Measurements from ENCODE around the gene DDX41. TPM values are rescaled to one million over a fixed set of nuclear protein-coding genes. Genes with fewer than 3 reads are reported as not detected.

DDX41 gene
- total and polyA plus RNA-seq, 5 donors from 2014 or later, result 41.8 to 73.2 (median 46.5) TPM

GRCh38 chr5:177470759-177471536 lies 45.8 kb downstream of the DDX41 start:
- no peak overlapping the region for H3K4me3 ChIP-seq (ENCODE audit: low read depth, low read length)
- H3K27me3 Mint-ChIP-seq, result peaks cover 26% of the 10 kb centered on the region
- peaks cover 6% of the 10 kb centered on the region for H3K27me3 ChIP-seq (ENCODE audit: control insufficient read depth, insufficient read depth, low read length)
- H3K4me3 Mint-ChIP-seq, result peak overlapping the region; percentile 21 to 49 (median 40)
- H3K27ac ChIP-seq (ENCODE audit: insufficient read depth, low read length, poor library complexity, severe bottlenecking), result no peak overlapping the region
- no peaks in the 10 kb centered on the region for H3K36me3 Mint-ChIP-seq
- ATAC-seq (ENCODE audit: low read depth in 2 of 2) (no peak), DNase-seq (no peak)
- no peaks in the 10 kb centered on the region for H3K36me3 ChIP-seq (ENCODE audit: control insufficient read depth, insufficient read depth, low read length)
- no peaks in the 10 kb centered on the region for H3K9me3 ChIP-seq (ENCODE audit: control insufficient read depth in 2 of 2, low read length in 2 of 2)
- peaks cover 0 to 26% (median 4%) of the 10 kb centered on the region in 4 donors for H3K4me1 Mint-ChIP-seq
- no peaks in the 10 kb centered on the region for H3K9me3 Mint-ChIP-seq
- no peak overlapping the region for H3K27ac Mint-ChIP-seq
- peaks cover 10% of the 10 kb centered on the region for H3K4me1 ChIP-seq (ENCODE audit: control insufficient read depth, insufficient read depth, low read length, poor library complexity, severe bottlenecking)

DNA sequence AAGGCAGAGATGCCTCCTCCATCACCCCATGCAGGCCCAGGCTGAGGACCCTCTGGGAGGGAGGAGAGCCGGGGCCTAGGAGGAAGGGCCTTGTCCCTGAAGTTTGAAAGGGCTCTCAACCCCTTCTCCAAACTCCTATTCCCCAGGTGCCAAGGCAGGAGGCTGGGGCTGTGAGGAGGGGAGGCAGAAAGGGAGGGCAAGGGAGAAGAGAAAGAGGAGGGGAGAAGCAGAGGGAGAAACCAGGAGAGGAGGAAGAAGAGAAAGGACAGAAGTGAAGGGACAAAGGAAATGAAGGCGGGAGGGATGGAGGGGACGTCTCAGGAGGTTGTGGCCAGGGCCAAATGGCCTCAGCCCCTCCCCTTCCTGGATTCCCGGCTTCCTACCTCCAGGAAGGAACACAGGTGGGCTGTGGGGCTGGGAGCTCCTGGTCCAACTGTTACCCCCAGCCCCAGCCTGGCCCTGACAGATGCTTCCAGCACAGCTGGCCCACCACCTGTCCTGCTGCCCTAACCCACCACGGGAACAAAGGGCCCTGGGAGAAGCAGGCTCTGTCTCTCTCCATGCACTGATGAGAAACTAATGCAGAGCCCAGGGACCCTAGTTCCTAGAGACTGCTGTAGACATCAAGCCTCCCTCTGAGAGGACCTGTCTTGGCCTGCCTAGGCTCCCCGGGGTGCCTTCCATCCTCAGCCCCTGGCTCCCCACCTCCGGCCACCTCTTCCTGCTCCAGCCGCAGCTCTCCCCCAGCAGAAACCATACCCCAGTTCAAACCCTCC lies 46.8 kb downstream of the DDX41 start:
- DNase-seq (no peak), ATAC-seq (ENCODE audit: low read depth in 2 of 2) (no peak)
- H3K27me3 Mint-ChIP-seq, result peaks cover 21% of the 10 kb centered on the region
- Histone ChIP-seq H3K36me3 (ENCODE audit: control insufficient read depth, insufficient read depth, low read length) (no peaks in the 10 kb centered on the region), H3K27me3 (ENCODE audit: control insufficient read depth, insufficient read depth, low read length) (peaks cover 6% of the 10 kb centered on the region), H3K4me3 (ENCODE audit: low read depth, low read length) (no peak overlapping the region), H3K4me1 (ENCODE audit: control insufficient read depth, insufficient read depth, low read length, poor library complexity, severe bottlenecking) (peaks cover 10% of the 10 kb centered on the region), H3K9me3 (ENCODE audit: control insufficient read depth in 2 of 2, low read length in 2 of 2) (no peaks in the 10 kb centered on the region), H3K27ac (ENCODE audit: insufficient read depth, low read length, poor library complexity, severe bottlenecking) (no peak overlapping the region)
- H3K9me3 Mint-ChIP-seq, result peaks cover 0 to 2% (median 0%) of the 10 kb centered on the region in 7 donors
- no peak overlapping the region for H3K27ac Mint-ChIP-seq
- H3K4me1 Mint-ChIP-seq, result peaks cover 0 to 17% (median 1%) of the 10 kb centered on the region in 4 donors
- H3K36me3 Mint-ChIP-seq, result no peaks in the 10 kb centered on the region
- peak overlapping the region in 1 of 4 donors; percentile 44 for H3K4me3 Mint-ChIP-seq

- ATAC-seq (ENCODE audit: low read depth in 2 of 2) (no peak), DNase-seq (no peak)
- Mint-ChIP-seq H3K36me3 (no peaks in the 10 kb centered on the region), H3K27me3 (peaks cover 13% of the 10 kb centered on the region), H3K4me3 (no peak overlapping the region), H3K9me3 (peaks cover 0 to 2% (median 0%) of the 10 kb centered on the region in 7 donors), H3K4me1 (peaks cover 0 to 8% (median 0%) of the 10 kb centered on the region in 4 donors), H3K27ac (no peak overlapping the region)
- no peak overlapping the region for H3K4me3 ChIP-seq (ENCODE audit: low read depth, low read length)
- peaks cover 10% of the 10 kb centered on the region for H3K4me1 ChIP-seq (ENCODE audit: control insufficient read depth, insufficient read depth, low read length, poor library complexity, severe bottlenecking)
- no peaks in the 10 kb centered on the region for H3K9me3 ChIP-seq (ENCODE audit: control insufficient read depth in 2 of 2, low read length in 2 of 2)
- H3K36me3 ChIP-seq (ENCODE audit: control insufficient read depth, insufficient read depth, low read length), result no peaks in the 10 kb centered on the region
- H3K27ac ChIP-seq (ENCODE audit: insufficient read depth, low read length, poor library complexity, severe bottlenecking), result no peak overlapping the region
- H3K27me3 ChIP-seq (ENCODE audit: control insufficient read depth, insufficient read depth, low read length), result peaks cover 1% of the 10 kb centered on the region
Measured at GRCh38 chr5:177468685-177469628, 47.8 kb downstream of the DDX41 start.

GRCh38 chr5:177468329-177468684 lies 48.5 kb downstream of the DDX41 start:
- H3K27me3 ChIP-seq (ENCODE audit: control insufficient read depth, insufficient read depth, low read length), result no peaks in the 10 kb centered on the region
- DNase-seq (no peak), ATAC-seq (ENCODE audit: low read depth in 2 of 2) (no peak)
- H3K9me3 Mint-ChIP-seq, result peaks cover 0 to 2% (median 0%) of the 10 kb centered on the region in 7 donors
- no peaks in the 10 kb centered on the region for H3K36me3 ChIP-seq (ENCODE audit: control insufficient read depth, insufficient read depth, low read length)
- H3K36me3 Mint-ChIP-seq, result no peaks in the 10 kb centered on the region
- H3K4me1 ChIP-seq (ENCODE audit: control insufficient read depth, insufficient read depth, low read length, poor library complexity, severe bottlenecking), result peaks cover 10% of the 10 kb centered on the region
- no peaks in the 10 kb centered on the region for H3K9me3 ChIP-seq (ENCODE audit: control insufficient read depth in 2 of 2, low read length in 2 of 2)
- H3K4me3 ChIP-seq (ENCODE audit: low read depth, low read length), result no peak overlapping the region
- H3K4me3 Mint-ChIP-seq, result no peak overlapping the region
- H3K4me1 Mint-ChIP-seq, result peaks cover 0 to 6% (median 0%) of the 10 kb centered on the region in 4 donors
- H3K27ac Mint-ChIP-seq, result no peak overlapping the region
- H3K27me3 Mint-ChIP-seq, result peaks cover 12% of the 10 kb centered on the region
- no peak overlapping the region for H3K27ac ChIP-seq (ENCODE audit: insufficient read depth, low read length, poor library complexity, severe bottlenecking)

DNA sequence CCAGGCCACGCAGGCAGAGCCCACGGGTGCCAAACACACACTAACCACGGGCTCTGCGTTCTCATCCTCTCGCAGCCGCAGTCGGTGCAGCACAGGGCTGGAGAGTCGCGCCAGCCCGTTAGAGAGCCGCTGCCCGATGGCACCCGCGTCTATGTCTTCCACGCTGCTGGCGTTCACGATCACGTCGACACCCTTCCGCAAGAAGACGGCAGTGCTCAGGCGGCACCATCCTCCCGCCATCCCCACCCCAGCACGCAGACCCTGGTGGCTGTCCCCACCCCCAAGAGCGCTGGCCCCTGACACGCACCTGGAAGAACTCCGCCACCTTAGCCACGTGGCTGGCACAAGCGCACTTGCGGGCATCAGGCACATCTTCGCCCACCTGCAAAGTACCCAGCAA lies 49.3 kb downstream of the DDX41 start:
- Histone ChIP-seq H3K27ac (ENCODE audit: insufficient read depth, low read length, poor library complexity, severe bottlenecking) (no peak overlapping the region), H3K9me3 (ENCODE audit: control insufficient read depth in 2 of 2, low read length in 2 of 2) (no peaks in the 10 kb centered on the region), H3K27me3 (ENCODE audit: control insufficient read depth, insufficient read depth, low read length) (no peaks in the 10 kb centered on the region), H3K4me3 (ENCODE audit: low read depth, low read length) (no peak overlapping the region), H3K36me3 (ENCODE audit: control insufficient read depth, insufficient read depth, low read length) (no peaks in the 10 kb centered on the region), H3K4me1 (ENCODE audit: control insufficient read depth, insufficient read depth, low read length, poor library complexity, severe bottlenecking) (peaks cover 5% of the 10 kb centered on the region)
- H3K9me3 Mint-ChIP-seq, result peaks cover 0 to 2% (median 0%) of the 10 kb centered on the region in 7 donors
- H3K27ac Mint-ChIP-seq, result no peak overlapping the region
- no peak overlapping the region for H3K4me3 Mint-ChIP-seq
- H3K27me3 Mint-ChIP-seq, result peaks cover 12% of the 10 kb centered on the region
- ATAC-seq (ENCODE audit: low read depth in 2 of 2) (no peak), DNase-seq (no peak)
- peaks cover 0 to 8% (median 0%) of the 10 kb centered on the region in 4 donors for H3K4me1 Mint-ChIP-seq
- no peaks in the 10 kb centered on the region for H3K36me3 Mint-ChIP-seq

DNA sequence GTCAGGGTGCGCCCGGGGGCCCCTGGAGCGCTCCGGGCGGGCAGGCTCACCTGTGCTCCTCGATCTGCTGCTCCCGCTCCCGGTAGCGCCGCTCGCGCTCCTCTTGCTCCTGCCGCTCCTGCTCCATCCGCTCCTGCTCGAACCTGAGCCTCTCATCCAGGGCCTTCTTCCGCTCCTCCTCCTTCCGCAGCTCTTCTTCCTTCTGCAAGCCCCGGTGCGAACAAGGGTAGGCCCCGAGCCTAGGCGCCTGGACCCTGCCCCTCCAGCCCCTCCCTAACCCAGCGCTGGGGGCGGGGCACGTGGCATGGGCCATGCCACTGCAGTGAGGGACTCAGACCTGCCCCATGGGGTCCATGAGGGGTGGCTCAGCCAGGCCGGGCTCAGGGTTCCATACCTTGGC lies 49.9 kb downstream of the DDX41 start:
- no peak for ATAC-seq (ENCODE audit: low read depth in 2 of 2)
- no peak overlapping the region for H3K27ac Mint-ChIP-seq

GRCh38 chr5:177465044-177465443 lies 51.7 kb downstream of the DDX41 start:
- Histone ChIP-seq H3K9me3 (ENCODE audit: control insufficient read depth in 2 of 2, low read length in 2 of 2) (no peaks in the 10 kb centered on the region), H3K27ac (ENCODE audit: insufficient read depth, low read length, poor library complexity, severe bottlenecking) (no peak overlapping the region), H3K4me1 (ENCODE audit: control insufficient read depth, insufficient read depth, low read length, poor library complexity, severe bottlenecking) (no peaks in the 10 kb centered on the region), H3K4me3 (ENCODE audit: low read depth, low read length) (no peak overlapping the region), H3K36me3 (ENCODE audit: control insufficient read depth, insufficient read depth, low read length) (no peaks in the 10 kb centered on the region), H3K27me3 (ENCODE audit: control insufficient read depth, insufficient read depth, low read length) (no peaks in the 10 kb centered on the region)
- Mint-ChIP-seq H3K27ac (no peak overlapping the region), H3K4me1 (peaks cover 0 to 2% (median 0%) of the 10 kb centered on the region in 4 donors), H3K4me3 (no peak overlapping the region), H3K27me3 (peaks cover 9% of the 10 kb centered on the region), H3K9me3 (peaks cover 0 to 2% (median 0%) of the 10 kb centered on the region in 7 donors), H3K36me3 (no peaks in the 10 kb centered on the region)
- no peak for ATAC-seq (ENCODE audit: low read depth in 2 of 2)
- DNase-seq, result no peak

More for the DNA sequence above, 49.9 kb downstream of the DDX41 start:
- DNase-seq, result no peak
- H3K9me3 Mint-ChIP-seq, result peaks cover 0 to 2% (median 0%) of the 10 kb centered on the region in 7 donors
- H3K27me3 ChIP-seq (ENCODE audit: control insufficient read depth, insufficient read depth, low read length), result no peaks in the 10 kb centered on the region
- no peaks in the 10 kb centered on the region for H3K9me3 ChIP-seq (ENCODE audit: control insufficient read depth in 2 of 2, low read length in 2 of 2)
- H3K36me3 ChIP-seq (ENCODE audit: control insufficient read depth, insufficient read depth, low read length), result no peaks in the 10 kb centered on the region
- peaks cover 12% of the 10 kb centered on the region for H3K27me3 Mint-ChIP-seq
- peaks cover 0 to 4% (median 0%) of the 10 kb centered on the region in 4 donors for H3K4me1 Mint-ChIP-seq
- no peak overlapping the region for H3K27ac ChIP-seq (ENCODE audit: insufficient read depth, low read length, poor library complexity, severe bottlenecking)
- no peak overlapping the region for H3K4me3 Mint-ChIP-seq
- H3K36me3 Mint-ChIP-seq, result no peaks in the 10 kb centered on the region
- H3K4me1 ChIP-seq (ENCODE audit: control insufficient read depth, insufficient read depth, low read length, poor library complexity, severe bottlenecking), result no peaks in the 10 kb centered on the region
- no peak overlapping the region for H3K4me3 ChIP-seq (ENCODE audit: low read depth, low read length)

Data from CD4-positive, CD25-positive, alpha-beta regulatory T cell (primary cell).